Neutrophil (primary cell): ENCODE results near the gene MYO3B.

ENCODE experiments used
- H3K27ac ChIP-seq: fragments of 200-600 bp; sonication (generic); 2 replicates; pipeline ENCODE4 v1.5.1; 2016; ENCODE audit warnings: mild to moderate bottlenecking, moderate library complexity
- H3K27me3 ChIP-seq: fragments of 200-600 bp; sonication (generic); 2 replicates; pipeline ENCODE4 v1.6.0; 2016; ENCODE audit warnings: mild to moderate bottlenecking
- H3K36me3 ChIP-seq: fragments of 200-600 bp; sonication (generic); 2 replicates; pipeline ENCODE4 v1.5.1; 2017
- H3K4me1 ChIP-seq, 2 experiments: fragments of 200-600 bp in 1 of 2; sonication (generic) in 1 of 2; 1 replicate in 1 of 2; 2 replicates in 1 of 2; pipeline versions ENCODE4 v1.5.1 to v1.6.1; 2013 to 2016; ENCODE audit warnings: low read depth in 1 of 2, low read length in 1 of 2, mild to moderate bottlenecking in 1 of 2, moderate library complexity in 1 of 2; ENCODE audit not compliant: control insufficient read depth in 1 of 2, insufficient read depth in 1 of 2
- H3K4me3 ChIP-seq, 2 experiments: fragments of 200-600 bp in 1 of 2; sonication (generic) in 1 of 2; 1 replicate in 1 of 2; 2 replicates in 1 of 2; pipeline ENCODE4 v1.5.1; 2013 to 2016; ENCODE audit warnings: low read depth in 1 of 2, low read length in 1 of 2, mild to moderate bottlenecking in 1 of 2, moderate library complexity in 1 of 2
- H3K9me3 ChIP-seq: fragments of 200-600 bp; sonication (generic); 2 replicates; pipeline ENCODE4 v1.5.1; 2016
- TF ChIP-seq, protein P1 (sequence below): fragments of 200-600 bp; sonication (generic); IDR thresholded peaks from 2 replicates; pipeline ENCODE4 v1.5.1; 2016; ENCODE audit warnings: antibody characterized with exemption

MYO3B gene

DNA sequence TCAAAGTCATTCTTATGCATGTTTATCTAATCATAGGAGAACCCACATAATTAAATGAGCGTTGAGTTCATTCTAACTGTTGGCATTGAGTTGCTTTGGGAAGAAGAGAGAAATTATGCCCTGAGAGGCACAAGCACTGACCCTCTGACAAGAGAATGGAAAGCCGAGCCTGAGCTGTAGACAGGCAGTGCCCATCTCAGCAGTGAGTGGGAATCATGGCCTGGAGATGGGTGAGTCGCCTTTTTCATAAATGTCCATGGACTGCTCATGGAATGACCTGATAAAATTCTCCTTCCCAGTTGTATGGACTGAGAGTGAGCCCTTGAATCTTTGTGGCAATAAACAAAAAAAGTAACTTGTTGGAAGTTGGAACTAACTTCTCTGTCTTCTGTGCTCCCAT, 21.4 kb upstream of the MYO3B start:
- TF ChIP-seq, protein P1, sequence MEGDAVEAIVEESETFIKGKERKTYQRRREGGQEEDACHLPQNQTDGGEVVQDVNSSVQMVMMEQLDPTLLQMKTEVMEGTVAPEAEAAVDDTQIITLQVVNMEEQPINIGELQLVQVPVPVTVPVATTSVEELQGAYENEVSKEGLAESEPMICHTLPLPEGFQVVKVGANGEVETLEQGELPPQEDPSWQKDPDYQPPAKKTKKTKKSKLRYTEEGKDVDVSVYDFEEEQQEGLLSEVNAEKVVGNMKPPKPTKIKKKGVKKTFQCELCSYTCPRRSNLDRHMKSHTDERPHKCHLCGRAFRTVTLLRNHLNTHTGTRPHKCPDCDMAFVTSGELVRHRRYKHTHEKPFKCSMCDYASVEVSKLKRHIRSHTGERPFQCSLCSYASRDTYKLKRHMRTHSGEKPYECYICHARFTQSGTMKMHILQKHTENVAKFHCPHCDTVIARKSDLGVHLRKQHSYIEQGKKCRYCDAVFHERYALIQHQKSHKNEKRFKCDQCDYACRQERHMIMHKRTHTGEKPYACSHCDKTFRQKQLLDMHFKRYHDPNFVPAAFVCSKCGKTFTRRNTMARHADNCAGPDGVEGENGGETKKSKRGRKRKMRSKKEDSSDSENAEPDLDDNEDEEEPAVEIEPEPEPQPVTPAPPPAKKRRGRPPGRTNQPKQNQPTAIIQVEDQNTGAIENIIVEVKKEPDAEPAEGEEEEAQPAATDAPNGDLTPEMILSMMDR: no peak
- Histone ChIP-seq H3K27ac (no peak overlapping the region), H3K36me3 (no peaks in the 10 kb centered on the region), H3K4me3 (no peak overlapping the region), H3K27me3 (no peaks in the 10 kb centered on the region), H3K9me3 (no peaks in the 10 kb centered on the region), H3K4me1 (no peaks in the 10 kb centered on the region)

DNA sequence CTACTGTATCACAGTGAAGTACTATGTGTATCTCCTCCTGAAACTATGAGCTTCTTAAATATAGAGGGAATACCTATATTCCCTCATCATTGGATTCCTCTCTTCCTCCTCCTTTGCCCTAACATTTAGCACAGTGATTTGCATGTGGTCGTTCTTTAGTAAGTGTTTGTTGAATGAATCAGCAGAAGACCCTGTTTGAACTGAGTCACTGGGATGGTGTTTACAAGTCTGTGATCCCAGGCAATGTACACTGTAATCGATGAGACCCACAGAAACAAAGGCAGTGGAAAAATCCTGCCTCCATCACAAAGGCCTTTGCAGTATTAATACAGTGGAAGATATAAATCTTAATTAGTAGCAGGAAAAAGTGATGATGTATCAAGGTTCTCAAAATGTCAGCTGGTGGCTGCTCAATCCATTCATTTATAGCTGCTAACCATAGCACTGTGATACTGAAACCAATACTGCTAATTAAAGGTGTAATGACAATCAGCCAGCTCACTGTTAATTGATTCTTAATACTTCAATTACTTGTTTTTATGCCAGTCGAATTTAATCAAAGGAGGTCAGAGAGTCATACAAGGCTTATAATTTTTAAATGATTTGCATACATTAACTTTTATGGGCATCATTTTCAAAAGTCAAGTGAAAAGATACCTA, 20.8 kb upstream of the MYO3B start:
- no peaks in the 10 kb centered on the region for H3K27me3 ChIP-seq

DNA sequence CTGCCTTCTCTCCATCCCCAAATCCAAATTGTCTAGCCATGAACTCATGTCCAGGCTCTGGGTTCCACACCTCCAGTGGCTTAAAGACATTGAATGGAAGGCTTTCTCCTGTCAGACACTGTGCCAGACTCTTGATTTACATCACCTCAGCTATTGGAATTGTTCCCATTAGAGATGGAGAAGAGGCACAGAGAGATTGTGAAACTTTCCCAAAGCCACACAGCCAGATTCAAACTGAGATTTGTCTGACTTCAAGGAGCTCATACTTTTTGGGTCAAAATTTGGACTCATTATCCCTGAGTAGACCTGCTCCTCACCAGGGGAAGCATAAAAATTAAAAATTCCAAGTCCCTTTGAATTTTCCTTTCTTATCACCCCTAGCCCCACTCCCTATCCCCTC, 18.9 kb upstream of the MYO3B start:
- Histone ChIP-seq H3K9me3 (no peaks in the 10 kb centered on the region), H3K27ac (no peak overlapping the region), H3K4me1 (no peaks in the 10 kb centered on the region), H3K36me3 (no peaks in the 10 kb centered on the region), H3K27me3 (no peaks in the 10 kb centered on the region), H3K4me3 (no peak overlapping the region)
- TF ChIP-seq, protein P1: no peak

More for the DNA sequence above, 20.8 kb upstream of the MYO3B start:
- Histone ChIP-seq H3K36me3 (no peaks in the 10 kb centered on the region), H3K9me3 (no peaks in the 10 kb centered on the region), H3K4me1 (no peaks in the 10 kb centered on the region), H3K4me3 (no peak overlapping the region), H3K27ac (no peak overlapping the region)
- TF ChIP-seq, protein P1: no peak

DNA sequence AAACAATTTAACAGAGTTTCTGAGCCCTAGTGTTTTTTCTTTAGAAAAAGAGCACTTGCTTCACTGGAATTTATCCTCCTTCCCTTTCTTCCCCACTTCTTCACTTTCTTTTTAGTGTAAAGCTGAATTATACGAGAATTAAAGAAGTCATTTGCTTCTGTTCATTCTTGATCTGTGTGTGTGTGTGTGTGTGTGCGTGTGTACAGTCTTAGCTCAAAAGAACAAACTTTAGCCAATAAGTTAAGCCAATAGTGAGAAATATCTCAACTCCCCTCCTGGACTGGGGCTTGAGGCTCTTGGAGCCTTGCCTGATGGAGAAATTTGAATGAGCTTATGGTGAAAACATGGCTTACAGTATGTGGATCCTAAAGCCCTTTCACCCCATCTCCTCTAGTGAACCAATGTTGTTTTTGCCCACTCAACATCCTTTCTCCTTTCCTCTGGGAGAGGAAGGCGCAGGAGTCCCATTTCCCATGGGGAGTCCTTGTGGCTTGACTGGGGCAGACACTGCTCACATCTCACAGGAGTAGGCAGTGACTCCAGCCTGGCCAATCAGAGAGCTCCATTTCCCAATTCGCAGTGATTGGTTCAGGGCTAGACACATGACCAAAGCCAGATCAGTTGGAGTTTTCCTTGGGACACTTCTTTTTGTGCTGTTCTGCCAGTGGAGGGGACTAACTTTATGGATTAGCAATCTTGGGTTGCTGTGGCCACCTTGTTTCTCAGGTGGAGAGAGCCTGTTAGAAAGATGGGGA, 16.3 kb upstream of the MYO3B start:
- no peaks in the 10 kb centered on the region for H3K4me1 ChIP-seq
- H3K36me3 ChIP-seq: no peaks in the 10 kb centered on the region
- no peak overlapping the region for H3K27ac ChIP-seq
- no peaks in the 10 kb centered on the region for H3K27me3 ChIP-seq
- H3K4me3 ChIP-seq: no peak overlapping the region
- no peaks in the 10 kb centered on the region for H3K9me3 ChIP-seq
- TF ChIP-seq, protein P1: no peak

DNA sequence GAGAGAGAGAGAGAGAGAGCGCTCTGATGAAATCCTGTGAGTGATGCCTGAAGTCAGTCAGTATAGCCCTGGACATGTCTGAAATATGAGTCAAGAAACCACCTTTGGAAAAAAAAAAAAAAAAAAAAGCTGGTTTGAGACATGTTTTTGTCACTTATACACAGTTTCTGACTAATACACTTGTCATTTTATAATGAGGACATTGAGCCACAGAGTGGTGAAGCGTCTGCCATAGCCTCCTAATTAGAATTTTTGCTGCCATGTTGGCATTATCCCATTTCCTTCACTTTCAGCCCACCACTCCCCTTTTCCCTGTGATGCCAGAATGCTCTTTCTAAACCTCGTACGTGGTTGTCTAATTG, 15.7 kb upstream of the MYO3B start:
- Histone ChIP-seq H3K4me3 (no peak overlapping the region), H3K27ac (no peak overlapping the region), H3K9me3 (no peaks in the 10 kb centered on the region), H3K36me3 (no peaks in the 10 kb centered on the region), H3K4me1 (no peaks in the 10 kb centered on the region), H3K27me3 (no peaks in the 10 kb centered on the region)
- TF ChIP-seq, protein P1: no peak
